Fibroblast of the aortic adventitia (primary cell): ENCODE measurements around the gene RFX6. TPM values are rescaled to one million over a fixed set of nuclear protein-coding genes. Genes with fewer than 3 reads are reported as not detected.

Experiments
- DNase-seq: peaks from one replicate; pipeline ENCODE4 v3.0.0-alpha.2; 2010; ENCODE audit warnings: low read depth
- H3K4me3 ChIP-seq: 2 replicates; pipeline ENCODE4 v1.5.1; 2011; ENCODE audit warnings: low read depth, mild to moderate bottlenecking, control low read depth, low read length, moderate library complexity
- total RNA-seq: library from RNA; depleted of rRNA; stranded (reverse); fragments of >200 nt; gene quantifications from 2 replicates; pipeline ENCODE4 v1.2.3, GENCODE V29; 2012; ENCODE audit warnings: low replicate concordance
- TF ChIP-seq, protein P1 (sequence below): IDR thresholded peaks from 2 replicates; pipeline ENCODE4 v1.5.1; 2011; ENCODE audit warnings: mild to moderate bottlenecking, low read length, control low read depth, inconsistent platforms; ENCODE audit not compliant: insufficient read depth

The RFX6 gene
- total RNA-seq, 1 donor = not detected

DNA sequence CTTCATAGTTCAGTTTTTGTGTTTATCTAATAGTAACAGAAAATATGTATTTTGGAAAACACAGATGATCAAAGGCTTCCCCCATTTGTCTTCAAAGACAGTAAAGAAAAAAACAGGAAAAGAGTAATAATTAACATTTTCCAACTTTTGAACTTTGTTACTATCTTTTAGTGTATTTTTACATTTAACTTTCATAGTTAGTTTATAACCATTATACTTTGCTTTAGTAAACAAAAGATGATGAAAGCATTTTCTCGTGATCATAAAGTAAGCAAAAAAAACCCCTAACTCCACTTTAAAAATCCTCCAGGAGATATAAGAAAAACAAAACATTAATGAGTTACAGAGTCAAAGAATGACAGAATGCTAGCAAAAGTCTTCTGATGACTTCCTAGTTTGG, 34.6 kb upstream of the RFX6 start:
- H3K4me3 ChIP-seq = no peak overlapping the region
- TF ChIP-seq, protein P1, sequence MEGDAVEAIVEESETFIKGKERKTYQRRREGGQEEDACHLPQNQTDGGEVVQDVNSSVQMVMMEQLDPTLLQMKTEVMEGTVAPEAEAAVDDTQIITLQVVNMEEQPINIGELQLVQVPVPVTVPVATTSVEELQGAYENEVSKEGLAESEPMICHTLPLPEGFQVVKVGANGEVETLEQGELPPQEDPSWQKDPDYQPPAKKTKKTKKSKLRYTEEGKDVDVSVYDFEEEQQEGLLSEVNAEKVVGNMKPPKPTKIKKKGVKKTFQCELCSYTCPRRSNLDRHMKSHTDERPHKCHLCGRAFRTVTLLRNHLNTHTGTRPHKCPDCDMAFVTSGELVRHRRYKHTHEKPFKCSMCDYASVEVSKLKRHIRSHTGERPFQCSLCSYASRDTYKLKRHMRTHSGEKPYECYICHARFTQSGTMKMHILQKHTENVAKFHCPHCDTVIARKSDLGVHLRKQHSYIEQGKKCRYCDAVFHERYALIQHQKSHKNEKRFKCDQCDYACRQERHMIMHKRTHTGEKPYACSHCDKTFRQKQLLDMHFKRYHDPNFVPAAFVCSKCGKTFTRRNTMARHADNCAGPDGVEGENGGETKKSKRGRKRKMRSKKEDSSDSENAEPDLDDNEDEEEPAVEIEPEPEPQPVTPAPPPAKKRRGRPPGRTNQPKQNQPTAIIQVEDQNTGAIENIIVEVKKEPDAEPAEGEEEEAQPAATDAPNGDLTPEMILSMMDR = no peak
- no peak for DNase-seq

DNA sequence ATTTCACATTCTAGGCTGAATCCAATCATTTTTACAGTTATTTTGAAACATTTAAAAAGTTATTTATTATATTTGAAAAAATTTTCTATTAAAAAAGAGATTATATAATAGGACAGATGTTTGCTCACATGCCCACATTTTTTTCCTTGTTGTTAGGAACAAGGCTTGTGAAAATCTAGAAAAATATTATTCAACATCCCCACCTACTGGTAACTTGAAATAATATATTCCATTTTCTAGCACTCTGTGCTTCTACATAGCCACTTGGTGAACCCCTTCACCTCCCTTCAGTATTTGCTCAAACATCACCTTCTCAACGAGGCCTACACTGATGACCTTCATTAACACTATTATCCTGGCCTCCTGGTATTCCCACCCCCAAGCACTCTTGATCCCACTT, 29.8 kb upstream of the RFX6 start:
- DNase-seq = peak; percentile 54
- TF ChIP-seq, protein P1 = no peak
- no peak overlapping the region for H3K4me3 ChIP-seq

DNA sequence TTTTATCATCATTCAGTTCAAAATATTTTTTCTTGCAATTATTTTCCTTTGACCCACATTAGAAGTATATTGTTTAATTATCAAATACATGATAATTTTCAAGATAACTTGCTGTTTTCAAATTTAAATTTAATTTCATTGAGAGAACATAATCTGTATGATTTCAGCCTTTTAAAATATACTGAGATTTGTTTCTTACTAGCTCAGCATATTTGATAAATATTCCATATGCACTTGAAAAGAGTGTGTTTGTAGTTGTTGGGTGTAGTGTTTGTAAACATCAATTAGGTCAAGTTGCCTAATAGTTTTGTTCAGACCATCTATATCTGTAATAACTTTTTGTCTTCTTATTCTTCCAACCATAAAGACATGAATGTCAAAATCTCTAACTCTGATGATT, 19.0 kb upstream of the RFX6 start:
- no peak for DNase-seq
- TF ChIP-seq, protein P1 = no peak
- H3K4me3 ChIP-seq = no peak overlapping the region

DNA sequence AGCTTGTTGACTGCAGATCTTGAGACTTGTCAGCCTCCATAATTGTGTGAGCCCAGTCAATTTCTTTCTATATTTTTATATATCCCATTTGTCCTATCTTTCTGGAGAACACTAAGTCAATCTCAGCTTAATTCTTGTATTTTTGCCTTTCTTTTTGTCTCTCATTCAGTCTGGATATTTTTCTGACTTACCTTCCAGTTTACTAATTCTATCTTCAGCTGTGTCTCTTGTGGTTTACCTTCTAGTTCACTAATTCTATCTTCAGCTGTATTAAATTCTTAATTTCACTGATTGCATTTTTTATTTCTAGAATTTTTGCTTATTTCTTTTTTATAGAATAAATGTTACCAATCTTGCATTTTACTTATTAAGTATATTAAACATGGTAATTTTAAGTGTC, 17.8 kb upstream of the RFX6 start:
- no peak overlapping the region for H3K4me3 ChIP-seq
- TF ChIP-seq, protein P1 = no peak
- no peak for DNase-seq

DNA sequence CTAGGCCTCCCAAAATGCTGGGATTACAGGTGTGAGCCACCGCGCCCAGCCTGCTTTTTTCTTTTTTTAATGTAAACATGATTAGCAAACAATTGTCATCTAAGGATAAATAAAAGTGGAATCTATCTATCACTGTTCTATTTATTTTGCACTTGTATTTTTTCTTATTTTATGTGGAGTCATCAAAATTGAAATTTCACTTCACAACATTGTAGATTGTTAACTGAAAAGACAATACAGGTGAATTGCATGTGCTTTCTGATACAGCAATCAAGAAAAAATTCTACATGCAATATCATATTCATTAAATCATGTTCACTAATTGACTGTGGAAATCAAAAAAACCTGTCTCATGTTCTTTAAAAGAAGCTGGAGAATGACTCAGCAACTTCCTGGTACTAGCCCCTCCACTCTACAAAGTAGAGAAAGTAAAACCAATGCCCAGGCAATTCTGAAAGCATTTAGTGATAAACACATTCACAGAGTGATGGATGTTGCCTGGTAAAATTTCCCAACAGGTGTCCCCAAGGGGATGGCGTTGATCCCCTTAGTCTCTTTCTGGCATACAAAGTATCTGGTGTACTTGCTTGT, 10.7 kb upstream of the RFX6 start:
- TF ChIP-seq, protein P1 = no peak
- H3K4me3 ChIP-seq = no peak overlapping the region
- no peak for DNase-seq

DNA sequence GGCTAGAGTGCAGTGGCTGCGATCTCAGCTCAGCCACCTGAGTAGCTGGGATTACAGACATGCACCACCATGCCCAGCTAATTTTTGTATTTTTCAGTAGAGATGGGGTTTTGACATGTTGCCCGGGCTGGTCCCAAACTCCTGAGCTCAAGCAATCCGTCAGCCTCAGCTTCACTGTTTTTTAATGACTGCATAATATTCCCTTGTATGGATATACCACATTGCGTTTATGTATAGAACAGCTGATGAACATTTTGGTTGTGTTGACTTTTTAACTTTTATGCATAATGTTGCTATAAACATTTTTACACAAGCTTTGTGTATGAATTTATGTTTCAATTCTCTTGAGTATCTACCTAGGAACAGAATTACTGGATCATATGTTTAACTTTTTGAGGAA, 4.3 kb upstream of the RFX6 start:
- no peak overlapping the region for H3K4me3 ChIP-seq
- no peak for DNase-seq
- TF ChIP-seq, protein P1 = no peak

DNA sequence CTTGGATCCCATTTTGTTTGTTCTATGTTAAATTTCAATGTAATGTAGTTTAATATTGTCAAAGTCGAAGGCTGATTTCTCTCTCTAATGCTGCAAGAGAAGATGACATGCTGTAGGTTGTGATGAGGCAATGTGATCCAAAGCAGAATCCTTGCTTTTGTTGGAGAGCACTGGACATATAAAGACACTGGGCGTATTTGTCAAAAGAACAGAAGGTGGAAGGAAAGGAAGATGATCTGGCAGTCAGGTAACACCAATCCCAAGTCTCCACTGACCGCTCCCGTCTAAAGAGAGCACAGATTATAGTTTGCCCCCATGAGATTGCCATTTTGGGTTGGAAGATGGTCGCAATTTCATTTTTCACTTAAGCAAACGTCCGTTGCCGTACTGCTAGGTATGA, 935 bp upstream of the RFX6 start:
- no peak overlapping the region for H3K4me3 ChIP-seq
- DNase-seq = no peak
- TF ChIP-seq, protein P1 = no peak
